GM19468 (cell line): ENCODE results near the gene PDS5B.
"Not testable (repeated sequence)": the region's sequence is repeated elsewhere in the genome, so short reads cannot be mapped to it uniquely, and the experiment has no call there.

Experiments used
- ATAC-seq: cut with Tn5 transposase; IDR thresholded peaks from one replicate; pipeline ENCODE4 v1.9.1; 2021; ENCODE audit warnings: mild to moderate bottlenecking, moderate library complexity, moderate number of reproducible peaks; ENCODE audit not compliant: unreplicated experiment; ENCODE audit errors: extremely low read depth

The PDS5B gene

DNA sequence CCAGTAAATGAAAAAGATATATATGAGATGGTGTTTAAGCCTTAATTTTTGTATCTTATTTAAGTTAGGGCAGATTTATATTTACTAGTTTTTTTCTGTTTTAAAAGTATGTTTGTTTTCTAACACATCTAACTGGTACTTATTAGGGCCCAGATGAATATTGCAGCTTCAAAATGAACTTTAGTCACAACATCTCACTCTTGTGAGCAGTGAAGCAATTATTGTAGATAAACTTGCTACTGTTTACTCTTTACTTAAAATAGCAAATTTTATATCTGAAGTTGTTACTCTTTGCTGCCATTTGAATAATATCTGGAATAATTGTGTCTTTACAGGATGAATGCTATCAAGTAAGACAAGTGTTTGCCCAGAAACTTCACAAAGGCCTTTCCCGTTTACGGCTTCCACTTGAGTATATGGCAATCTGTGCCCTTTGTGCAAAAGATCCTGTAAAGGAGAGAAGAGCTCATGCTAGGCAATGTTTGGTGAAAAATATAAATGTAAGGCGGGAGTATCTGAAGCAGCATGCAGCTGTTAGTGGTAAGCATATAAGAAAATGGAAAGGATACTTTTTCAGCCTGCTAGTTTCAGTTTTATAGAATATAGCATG is 166.8 kb downstream of the PDS5B start:
- ATAC-seq = no peak

DNA sequence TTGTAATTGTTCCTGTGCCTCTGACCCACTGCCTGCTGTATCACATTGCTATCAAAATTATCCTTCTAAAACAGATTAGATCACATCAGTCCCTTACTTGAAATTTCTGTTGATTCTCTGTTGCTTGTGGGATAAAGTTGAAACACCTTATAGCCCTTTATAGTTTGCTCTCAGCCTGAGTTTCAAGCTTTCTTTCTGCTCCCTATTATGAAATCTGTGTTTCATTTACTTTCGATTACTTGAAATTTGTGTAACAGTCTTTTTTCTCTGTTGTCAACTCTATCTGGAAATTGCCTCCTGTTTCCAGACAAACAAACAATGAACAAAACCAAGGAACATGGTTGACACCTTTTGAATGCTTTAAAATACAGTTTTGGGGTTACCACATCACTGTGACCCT is 167.9 kb downstream of the PDS5B start:
- no peak for ATAC-seq

DNA sequence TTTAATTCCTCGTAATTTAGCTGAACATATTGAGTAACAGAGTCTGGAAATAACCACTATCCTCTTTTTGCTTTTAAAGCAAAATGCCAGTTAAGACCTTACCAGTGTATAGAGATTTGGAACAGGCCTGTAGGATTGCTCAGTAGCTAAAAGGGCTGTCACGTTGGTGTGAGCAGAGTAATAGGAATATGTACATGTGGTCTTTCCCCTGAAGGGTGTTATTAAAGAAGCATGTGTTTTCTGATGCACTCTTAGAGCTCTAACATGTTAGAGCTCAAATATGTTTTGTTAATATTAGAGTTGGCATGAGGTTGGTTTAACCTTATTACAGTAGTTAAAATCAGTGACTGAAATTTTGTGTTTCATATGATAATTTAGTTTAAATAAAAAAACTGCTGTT is 172.9 kb downstream of the PDS5B start:
- no peak for ATAC-seq

DNA sequence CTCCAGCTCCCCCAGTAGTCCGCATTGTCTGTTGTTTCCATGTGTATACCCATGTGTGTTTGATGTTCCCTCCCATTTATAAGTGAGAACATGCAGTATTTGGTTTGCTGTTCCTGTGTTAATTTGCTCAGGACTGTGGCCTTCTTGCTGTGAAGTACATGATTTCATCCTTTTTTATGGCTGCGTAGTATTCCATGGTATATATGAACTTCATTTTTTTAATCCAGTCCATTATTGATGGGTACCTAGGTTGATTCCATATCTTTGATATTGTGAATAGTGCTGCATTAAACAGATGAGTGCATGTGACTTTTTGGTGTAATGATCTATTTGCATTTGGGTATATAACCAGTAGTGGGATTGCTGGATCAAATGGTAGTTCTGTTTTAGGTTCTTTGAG is 175.2 kb downstream of the PDS5B start:
- no peak for ATAC-seq

DNA sequence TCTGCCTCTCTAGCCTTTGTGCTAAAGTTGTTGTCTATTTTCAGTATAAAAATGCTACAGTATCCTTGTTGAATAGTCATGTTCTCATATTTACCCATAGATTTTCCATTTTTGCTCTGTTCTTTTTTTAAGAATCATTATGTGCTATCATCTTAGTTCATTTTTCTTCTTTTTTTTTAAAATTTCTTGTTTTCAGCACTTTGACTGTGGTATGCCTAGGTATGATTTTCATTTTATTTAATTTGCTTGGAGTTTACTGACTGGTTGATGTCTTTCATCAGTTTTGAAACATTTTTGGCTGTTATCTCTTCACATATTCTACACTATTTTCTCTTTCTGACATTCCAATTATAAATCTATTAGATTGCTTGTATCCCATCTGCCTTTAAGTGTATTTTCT is 192.9 kb downstream of the PDS5B start:
- no peak for ATAC-seq

DNA sequence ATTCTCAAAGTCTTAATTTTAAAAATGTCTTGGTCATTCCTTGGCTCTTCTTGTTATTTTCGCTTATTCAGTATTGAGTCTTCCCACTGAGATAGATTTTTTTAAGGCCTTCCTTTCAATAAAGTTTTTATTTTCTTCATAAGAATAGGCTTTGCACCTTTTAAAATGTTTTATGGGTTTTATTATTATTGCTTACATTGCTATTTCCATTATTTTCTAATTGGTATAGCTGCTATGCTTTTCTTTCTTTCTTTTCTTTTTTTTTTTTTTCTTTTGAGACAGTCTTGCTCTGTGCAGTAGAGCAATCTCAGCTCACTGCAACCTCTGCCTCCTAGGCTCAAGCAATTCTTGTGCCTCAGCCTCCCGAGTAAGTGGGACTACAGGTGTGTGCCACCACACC is 195.7 kb downstream of the PDS5B start:
- no peak for ATAC-seq

DNA sequence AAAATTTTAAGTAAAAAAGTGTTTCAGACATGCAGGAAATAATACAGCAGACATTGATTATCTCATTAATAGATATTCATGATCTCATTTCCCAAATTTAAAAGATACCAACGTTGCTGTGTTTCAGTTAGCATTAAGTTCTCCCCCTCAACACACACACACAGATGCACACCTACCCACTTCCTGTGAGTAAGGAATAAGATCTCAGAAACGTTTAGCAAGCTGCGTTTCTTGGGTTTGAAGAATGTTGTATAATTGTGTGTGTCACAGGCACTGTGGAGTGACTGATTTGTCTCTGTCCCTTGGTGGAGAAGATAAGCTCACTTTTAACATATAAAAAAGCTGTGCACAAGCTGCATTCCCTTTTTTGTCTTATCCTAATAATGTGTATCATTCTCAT is 196.8 kb downstream of the PDS5B start:
- no peak for ATAC-seq

DNA sequence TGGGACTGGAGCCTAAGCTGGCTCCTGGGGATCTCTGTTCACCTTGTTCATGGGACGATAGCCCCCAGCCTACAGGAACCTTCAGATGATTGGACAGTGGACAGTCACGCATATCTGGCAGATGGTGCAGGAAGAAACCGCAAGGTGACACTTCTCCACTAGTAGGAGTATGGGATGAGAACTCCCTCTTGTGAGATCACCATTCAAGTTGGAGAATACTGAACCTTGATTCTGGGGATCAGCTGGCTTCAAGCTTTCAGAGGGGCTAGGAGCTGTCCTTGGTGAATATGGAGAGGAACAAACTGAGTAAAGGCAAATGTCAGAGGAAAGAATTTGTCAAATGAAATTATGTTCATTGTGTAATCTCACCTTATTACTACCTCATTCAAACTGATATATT is 204.5 kb downstream of the PDS5B start:
- ATAC-seq = no peak

DNA sequence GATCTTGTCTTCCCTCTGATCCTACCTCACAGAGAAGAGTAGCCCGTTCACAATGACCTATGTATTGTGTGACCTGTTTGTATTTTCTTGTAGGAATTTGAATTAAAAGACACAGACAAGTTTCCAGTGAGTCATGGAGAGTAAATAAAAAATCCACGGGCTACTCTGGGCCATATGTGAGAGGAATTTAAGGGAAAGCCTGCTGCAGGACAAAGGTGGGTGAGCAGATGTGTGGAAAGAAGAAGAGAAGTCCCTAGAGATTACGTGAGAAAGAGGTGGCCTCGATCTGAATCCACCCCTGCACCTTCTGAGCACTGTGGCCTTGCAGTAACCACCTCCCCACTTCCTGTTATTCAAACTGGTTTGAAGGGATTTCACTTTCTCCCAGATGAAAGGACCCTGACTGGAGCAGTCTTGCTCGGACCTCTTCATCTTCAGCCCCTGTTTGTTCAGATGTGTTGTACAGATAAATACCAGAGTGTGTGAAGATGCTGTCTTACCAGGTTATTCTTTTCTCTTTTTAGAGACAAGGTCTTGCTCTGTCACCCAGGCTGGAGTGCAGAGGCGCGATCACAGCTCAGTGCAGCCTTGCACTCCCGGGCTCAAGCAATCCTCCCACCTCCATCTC is 205.4 kb downstream of the PDS5B start:
- peak; percentile 60 for ATAC-seq

DNA sequence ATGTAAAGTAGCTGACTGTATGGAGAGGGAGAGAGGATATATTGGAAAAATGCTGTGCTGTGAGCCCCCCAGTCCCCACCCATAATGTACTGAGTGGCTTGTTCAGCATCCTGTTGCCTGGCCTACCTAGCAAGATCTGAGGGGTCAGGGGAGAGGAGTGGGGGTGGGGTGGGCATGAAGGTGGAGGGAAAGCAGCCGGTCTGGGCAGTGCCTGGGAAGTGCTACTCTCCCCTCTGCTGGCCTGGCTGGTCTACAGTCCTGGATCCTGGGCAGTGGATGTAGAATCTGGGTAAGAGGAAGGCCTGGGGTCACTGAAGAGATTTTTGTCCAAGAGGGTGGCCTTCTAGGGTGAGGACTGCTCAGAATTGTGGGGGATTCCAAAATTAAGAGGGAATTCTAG is 210.5 kb downstream of the PDS5B start:
- ATAC-seq = no peak

DNA sequence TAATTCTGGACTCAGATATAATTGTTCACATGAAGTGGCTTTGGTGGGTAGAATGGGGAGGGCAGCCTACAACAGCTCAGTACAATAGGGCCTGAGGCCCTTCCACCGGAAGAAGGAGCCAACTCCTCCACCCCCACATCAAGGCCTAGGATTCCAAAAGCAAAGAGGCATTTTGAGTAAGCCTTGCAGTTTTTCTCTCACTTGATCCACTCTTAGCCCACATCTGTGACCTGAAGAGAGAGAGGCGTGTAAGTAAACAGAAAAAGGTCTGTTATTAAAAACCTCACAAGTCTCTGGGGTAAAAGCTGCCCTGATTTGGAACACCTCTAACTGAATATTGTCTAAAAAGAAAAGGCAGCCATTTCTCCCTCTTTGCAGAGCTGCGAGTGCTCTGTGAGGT is 215.9 kb downstream of the PDS5B start:
- ATAC-seq = no peak

DNA sequence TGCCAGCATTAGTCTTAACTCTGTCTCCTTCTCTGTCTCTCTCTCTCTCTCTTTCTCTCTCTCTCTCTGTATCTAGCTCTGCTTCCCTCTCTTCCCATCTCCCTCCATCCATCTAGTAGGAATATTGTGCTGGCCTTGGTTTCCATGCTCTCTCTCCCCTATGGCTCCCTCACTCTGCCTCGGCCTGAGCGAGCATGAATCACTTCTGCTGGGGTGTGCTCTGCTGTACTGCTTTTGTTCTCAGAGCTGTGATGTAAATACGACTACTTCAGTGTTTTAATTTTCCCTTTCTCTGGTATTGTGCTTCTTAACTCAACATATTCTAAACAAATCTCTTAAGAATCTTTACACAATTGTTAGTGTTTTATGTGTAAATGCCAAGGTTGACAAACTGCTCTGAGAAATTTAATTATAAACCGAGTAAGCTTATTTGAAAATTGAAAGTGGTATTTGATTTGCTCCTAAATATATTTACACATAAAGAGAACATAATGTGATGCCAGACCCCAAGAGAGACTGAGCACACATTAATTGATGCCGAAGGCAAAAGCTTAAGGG is 218.5 kb downstream of the PDS5B start:
- ATAC-seq = no peak

DNA sequence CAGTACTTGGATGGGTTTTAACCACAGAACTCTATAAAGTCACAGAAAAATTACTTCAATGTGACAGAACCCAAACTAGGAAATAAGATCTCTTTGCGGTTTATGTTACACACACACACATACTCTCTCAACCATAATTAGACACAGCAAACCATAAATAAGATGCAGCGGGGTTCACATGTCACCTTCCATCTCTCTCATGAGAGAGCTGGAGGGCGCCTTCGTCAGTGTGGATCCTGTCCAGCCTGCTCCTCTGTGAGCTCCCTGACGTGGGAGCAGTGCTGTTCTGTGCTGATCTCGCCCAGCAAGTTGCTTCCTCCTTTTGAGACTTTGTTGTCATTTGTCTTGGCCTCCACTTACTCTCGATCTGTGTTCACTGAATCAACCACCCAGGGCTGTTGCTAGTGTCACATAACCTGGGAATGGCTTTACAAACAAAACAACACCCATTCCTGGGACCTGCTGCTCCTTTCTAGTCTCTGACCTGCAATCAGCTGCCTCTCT is 225.1 kb downstream of the PDS5B start:
- peak; percentile 52 for ATAC-seq

DNA sequence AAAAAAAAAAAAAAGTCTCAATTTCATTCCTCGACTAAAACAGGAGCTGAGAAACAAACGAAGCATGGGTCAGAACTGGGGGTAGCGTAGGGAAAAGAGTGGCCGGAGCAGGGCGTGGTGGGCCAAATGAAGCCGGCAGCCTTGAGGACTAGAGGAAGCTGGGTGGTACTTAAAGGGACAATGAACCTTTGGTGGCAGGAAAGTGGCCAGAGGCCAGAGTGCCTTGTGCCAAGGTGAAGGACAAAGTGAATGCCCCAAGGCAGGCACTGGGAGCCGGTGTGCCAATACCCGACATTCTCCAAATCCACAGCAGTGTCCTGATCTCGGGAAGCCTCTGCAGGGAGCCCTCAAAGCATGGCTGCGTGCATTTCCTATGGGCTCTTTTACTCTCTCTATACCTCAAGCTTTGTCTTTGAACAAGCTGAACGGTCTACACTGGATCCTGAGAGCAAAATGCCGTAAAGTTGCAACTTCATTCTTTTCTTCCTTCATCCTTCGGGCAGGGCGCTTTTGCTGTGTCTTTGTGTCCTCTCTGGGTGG is 235.0 kb downstream of the PDS5B start:
- ATAC-seq = no peak

DNA sequence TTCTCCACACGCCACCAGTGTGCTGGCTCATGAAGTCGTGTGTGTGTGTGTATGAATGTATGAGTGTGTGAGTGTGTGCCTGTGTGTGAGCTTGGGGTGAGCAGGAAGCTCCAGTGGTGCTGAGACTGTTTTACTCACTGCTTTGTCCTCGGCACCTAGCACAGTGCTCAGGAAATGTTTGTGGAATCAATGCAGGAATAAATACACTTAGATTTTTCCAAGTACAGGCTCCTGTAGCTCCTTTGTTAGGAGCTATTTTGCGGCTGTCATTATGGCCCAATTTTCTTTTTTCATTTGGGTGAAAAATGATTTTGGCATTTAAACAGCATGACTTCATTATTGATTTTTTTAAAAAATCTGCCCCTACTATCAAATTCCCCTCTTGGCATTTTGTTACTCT is 236.5 kb downstream of the PDS5B start:
- ATAC-seq = no peak

DNA sequence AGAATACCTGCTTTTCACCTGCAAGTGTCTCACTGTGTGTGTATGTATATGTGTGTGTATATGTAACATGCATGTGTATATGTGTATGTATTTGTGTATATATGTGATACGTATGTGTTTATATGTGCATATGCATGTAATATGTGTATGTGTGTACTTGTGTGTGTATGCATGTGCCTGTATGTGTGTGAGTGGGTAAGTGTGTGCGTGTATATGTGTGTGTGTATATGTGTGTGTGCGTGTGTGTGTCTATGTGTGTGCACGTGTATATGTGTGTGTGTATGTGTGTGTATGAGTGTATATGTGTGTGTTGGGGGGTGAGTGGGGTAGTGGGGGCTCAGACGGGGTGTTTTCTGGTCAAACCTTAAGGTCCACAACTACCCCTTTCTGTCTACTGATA is 237.3 kb downstream of the PDS5B start:
- no peak for ATAC-seq

DNA sequence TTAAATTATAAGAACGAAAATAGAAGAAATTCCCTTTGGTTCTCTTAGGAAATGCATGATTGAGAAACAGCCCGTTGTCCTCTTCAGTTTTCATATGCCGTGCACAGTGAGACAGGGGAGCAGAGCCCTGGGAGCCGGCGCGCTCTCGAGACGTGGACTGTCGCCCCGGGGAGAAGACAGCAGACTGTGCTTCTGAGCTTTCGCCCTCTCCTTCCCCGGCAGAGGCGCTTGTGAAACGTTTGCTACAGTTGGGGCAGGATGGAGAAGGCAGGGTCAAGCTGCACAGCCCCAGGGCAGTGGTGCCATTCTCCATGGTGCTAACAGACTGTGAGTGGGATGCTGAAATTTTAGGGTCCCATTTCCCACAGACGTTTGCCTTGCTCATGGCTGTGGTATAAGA is 237.8 kb downstream of the PDS5B start:
- no peak for ATAC-seq

DNA sequence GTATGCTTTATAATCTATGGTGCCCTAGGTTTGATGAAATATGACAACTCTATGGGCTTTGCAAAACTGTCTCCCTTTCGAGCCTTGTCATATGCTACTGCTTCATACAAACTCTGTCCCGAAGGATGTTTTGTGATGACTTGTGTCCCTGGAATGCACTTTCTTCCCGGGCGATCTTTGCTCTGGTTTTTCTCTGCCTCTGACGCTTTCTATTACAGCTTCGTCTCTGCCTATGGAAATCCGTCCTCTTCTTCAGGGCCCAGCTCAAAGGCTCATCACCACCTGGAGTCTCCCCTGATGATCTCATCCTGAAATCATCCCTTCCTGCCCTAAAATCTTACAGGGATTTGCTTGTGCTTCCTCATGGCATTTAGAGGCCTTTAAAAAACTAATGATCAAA is 238.4 kb downstream of the PDS5B start:
- no peak for ATAC-seq

DNA sequence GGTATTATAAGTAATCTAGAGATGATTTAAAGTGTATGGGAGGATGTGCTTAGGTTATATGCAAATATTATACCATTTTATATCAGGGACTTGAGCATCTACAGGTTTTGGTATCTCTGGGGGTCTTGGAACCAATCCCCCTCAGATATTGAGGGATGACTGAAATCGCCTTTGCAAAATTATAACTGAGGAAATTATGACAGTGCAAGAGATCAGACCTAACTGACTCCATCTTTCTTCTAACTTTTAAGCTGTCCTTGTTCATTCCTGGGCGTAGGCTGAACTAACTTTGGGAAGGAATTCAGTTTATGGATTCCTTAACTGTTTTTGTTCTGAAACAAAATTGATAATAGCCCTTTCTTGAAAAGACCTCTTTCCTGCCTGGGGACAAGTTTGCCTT is 239.2 kb downstream of the PDS5B start:
- ATAC-seq = no peak

DNA sequence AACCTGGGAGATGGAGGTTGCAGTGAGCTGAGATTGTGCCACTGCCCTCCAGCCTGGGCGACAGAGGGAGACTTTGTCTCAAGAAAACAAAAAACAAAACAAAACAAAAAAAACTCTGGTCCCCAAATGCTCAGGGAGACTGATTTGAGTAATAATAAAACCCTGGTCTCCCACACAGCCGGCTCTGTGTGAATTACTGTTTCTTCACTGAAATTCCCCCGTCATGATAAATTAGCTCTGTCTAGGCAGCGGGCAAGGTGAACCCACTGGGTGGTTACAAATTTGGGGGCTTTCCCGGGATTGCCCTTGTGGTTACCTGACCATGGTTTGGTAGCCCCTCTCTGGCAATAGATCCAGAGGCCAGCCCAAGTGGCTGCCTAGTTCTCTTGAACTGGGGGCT is 240.1 kb downstream of the PDS5B start:
- not testable (repeated sequence) for ATAC-seq
